K562 (cell line): ENCODE data around the gene TEX261. TPM values are rescaled to one million over a fixed set of nuclear protein-coding genes. Genes with fewer than 3 reads are reported as not detected.

Source experiments
- ATAC-seq: fragments of 200-7000 bp; cut with Tn5 transposase; 3 replicates; pipeline ENCODE4 v1.9.1; 2020; ENCODE audit warnings: moderate library complexity
- BruUV-seq: library from RNA; stranded (reverse); fragments of 400-500 nt; replicated peaks from 2 replicates; lab custom pipeline; 2021; lab: Mats Ljungman, UMichigan
- CTCF ChIA-PET: fragments of 300-600 bp; formaldehyde crosslinking; extraction: SDS; loops from one replicate; lab custom pipeline; 2021; ENCODE audit warnings: low intra/inter-chr PET ratio; lab: Yijun Ruan, JAX
- POLR2A ChIA-PET: fragments of 300-600, 350-650 bp; sonication (Branson Sonifier 250); formaldehyde crosslinking; extraction: SDS; loops from one replicate; lab custom pipeline; 2021; ENCODE audit warnings: antibody characterized with exemption, inconsistent platforms; lab: Yijun Ruan, JAX
- DNase-seq, 4 experiments: peaks; one replicate each; pipeline versions ENCODE4 v3.0.0 to v3.0.0-alpha.2; 2011 to 2018; ENCODE audit warnings: low spot score in 3 of 4, mixed read lengths in 3 of 4; ENCODE audit errors: extremely low read depth in 1 of 4
- FAIRE-seq: peaks from 2 replicates; lab custom pipeline; 2011; peaks lifted over from hg19 to GRCh38; lab: Jason Lieb, UNC
- H2AFZ ChIP-seq: 2 replicates; pipeline ENCODE4 v1.6.0; 2011; ENCODE audit warnings: low read depth, low read length, control low read depth, inconsistent platforms
- H3K27ac ChIP-seq: fragments of 200-600 bp; 3 replicates; pipeline ENCODE4 v1.8.0; 2011; ENCODE audit warnings: low read depth, mild to moderate bottlenecking, control low read depth, inconsistent platforms, low read length, moderate library complexity, mixed read lengths; ENCODE audit errors: extremely low read depth
- H3K27me3 ChIP-seq, 2 experiments: fragments of 300-600 bp in 1 of 2; 2 replicates in 1 of 2; 3 replicates in 1 of 2; pipeline versions ENCODE4 v1.6.0 to v1.8.0; 2011; ENCODE audit warnings: inconsistent platforms in 2 of 2, low read length in 2 of 2, mild to moderate bottlenecking in 1 of 2, mixed read lengths in 1 of 2, moderate library complexity in 1 of 2; ENCODE audit not compliant: control insufficient read depth in 2 of 2, insufficient read depth in 2 of 2
- H3K36me3 ChIP-seq: fragments of 300-600 bp; 3 replicates; pipeline ENCODE4 v1.8.0; 2011; ENCODE audit warnings: mild to moderate bottlenecking, low read length, inconsistent platforms; ENCODE audit not compliant: control insufficient read depth, insufficient read depth
- H3K4me1 ChIP-seq, 2 experiments: fragments of 200-600 bp in 1 of 2; replicated peaks in 1 of 2; 2 replicates in 1 of 2; 3 replicates in 1 of 2; pipeline versions ENCODE4 v1.5.1 to v1.8.0; 2011; ENCODE audit warnings: inconsistent platforms in 2 of 2, low read length in 2 of 2, mild to moderate bottlenecking in 1 of 2, mixed read lengths in 1 of 2, moderate library complexity in 1 of 2; ENCODE audit not compliant: control insufficient read depth in 2 of 2, insufficient read depth in 2 of 2
- H3K4me2 ChIP-seq: 2 replicates; pipeline ENCODE4 v1.6.1; 2011; ENCODE audit warnings: low read length, control low read depth, inconsistent platforms, mixed read lengths; ENCODE audit not compliant: insufficient read depth
- H3K4me3 ChIP-seq: fragments of 200-600 bp; sonication (generic), shearing (Covaris generic); 2 replicates; pipeline ENCODE4 v1.5.1; 2016; ENCODE audit warnings: control low read depth, inconsistent platforms
- H3K79me2 ChIP-seq: fragments of 200-600 bp; 3 replicates; pipeline ENCODE4 v1.8.0; 2011; ENCODE audit warnings: low read length, inconsistent platforms; ENCODE audit not compliant: control insufficient read depth, insufficient read depth
- H3K9ac ChIP-seq, 2 experiments: 2 replicates each; pipeline versions ENCODE4 v1.6.0 to v1.6.1; 2011; ENCODE audit warnings: low read depth in 2 of 2, low read length in 2 of 2, control low read depth in 1 of 2, inconsistent platforms in 1 of 2, mild to moderate bottlenecking in 1 of 2, mixed read lengths in 1 of 2; ENCODE audit not compliant: insufficient read depth in 1 of 2
- H3K9me1 ChIP-seq: one replicate; pipeline ENCODE4 v1.6.0; 2011; ENCODE audit warnings: inconsistent platforms, mild to moderate bottlenecking, low read length, moderate library complexity; ENCODE audit not compliant: control insufficient read depth, insufficient read depth
- H3K9me3 ChIP-seq: replicated peaks from 2 replicates; pipeline ENCODE4 v1.5.1; 2011; ENCODE audit warnings: low read depth, low read length, inconsistent platforms; ENCODE audit not compliant: control insufficient read depth, insufficient read depth
- H4K20me1 ChIP-seq: replicated peaks from 2 replicates; pipeline ENCODE4 v1.6.1; 2011; ENCODE audit warnings: low read length, inconsistent platforms, mixed read lengths; ENCODE audit not compliant: control insufficient read depth, insufficient read depth
- ETV6 ChIP-seq, 3 experiments: fragments of 150-350 bp in 1 of 3; sonication (generic) in 1 of 3; formaldehyde crosslinking in 1 of 3; IDR thresholded peaks; 2 replicates each; pipeline versions ENCODE4 v1.6.1 to v1.8.0; 2014 to 2022; ENCODE audit warnings: borderline replicate concordance in 2 of 3, low read depth in 2 of 3, antibody characterized with exemption in 1 of 3, low read length in 1 of 3, mild to moderate bottlenecking in 1 of 3, missing genetic modification reagents in 1 of 3
- FOXM1 ChIP-seq, 2 experiments: fragments of 450-650 bp in 1 of 2; sonication (generic) in 1 of 2; formaldehyde crosslinking in 1 of 2; IDR thresholded peaks; 2 replicates each; pipeline versions ENCODE4 v1.6.1 to v1.9.0; 2017 to 2022; ENCODE audit warnings: low read depth in 2 of 2, mild to moderate bottlenecking in 2 of 2, missing genetic modification reagents in 1 of 2, moderate library complexity in 1 of 2
- HDAC3 ChIP-seq: fragments of 450-650 bp; IDR thresholded peaks from 2 replicates; pipeline ENCODE4 v1.6.1; 2018; ENCODE audit warnings: borderline replicate concordance, mild to moderate bottlenecking, moderate library complexity; ENCODE audit not compliant: partially characterized antibody
- HNRNPK ChIP-seq: fragments of 200-400 bp; formaldehyde crosslinking; IDR thresholded peaks from one replicate; pipeline ENCODE4 v1.6.1; 2018; ENCODE audit warnings: mild to moderate bottlenecking, low read depth, low read length; ENCODE audit not compliant: poor library complexity, severe bottlenecking
- SMAD2 ChIP-seq: fragments of 150-350 bp; IDR thresholded peaks from 2 replicates; pipeline ENCODE4 v1.6.1; 2014; ENCODE audit warnings: low read depth, mild to moderate bottlenecking, low read length
- SRF ChIP-seq, 2 experiments: fragments of 250-450, 450-650 bp in 1 of 2; sonication (Bioruptor Pico) in 1 of 2; sonication (generic) in 1 of 2; formaldehyde crosslinking; IDR thresholded peaks; 2 replicates each; pipeline versions ENCODE4 v1.5.0 to v1.5.1; 2020 to 2022; ENCODE audit warnings: mild to moderate bottlenecking in 1 of 2, missing genetic modification reagents in 1 of 2
- TBL1XR1 ChIP-seq, 2 experiments: IDR thresholded peaks; 2 replicates each; pipeline ENCODE4 v1.6.1; 2012; ENCODE audit warnings: improper control_type of control experiment in 2 of 2, low read length in 2 of 2, mild to moderate bottlenecking in 1 of 2
- ZFP30 ChIP-seq: fragments of 250-450 bp; sonication (Bioruptor Pico); IDR thresholded peaks from 2 replicates; pipeline ENCODE4 v1.8.0; 2022; ENCODE audit warnings: moderate library complexity, mild to moderate bottlenecking, inconsistent platforms, borderline replicate concordance
- WGBS: fragments of 100-300 bp; shearing (Covaris generic); methylation state at CpG from one replicate; pipeline ENCODE4 v1.1.6; 2016; ENCODE audit warnings: low coverage, mixed read lengths; ENCODE audit not compliant: insufficient coverage; ENCODE audit errors: missing lambda C conversion rate; 5-methylcytosine and 5-hydroxymethylcytosine counted together
- in situ Hi-C: fragments of 300-500 bp; cut with MboI; formaldehyde crosslinking; loops from 4 replicates; pipeline ENCODE4 v1.15.0; 2018; ENCODE audit warnings: inconsistent platforms, mixed read lengths
- intact Hi-C: fragments of 100-400 bp; cut with micrococcal nuclease; formaldehyde crosslinking; loops from 2 replicates; pipeline ENCODE4 v1.14.2; 2022
- polyA plus RNA-seq, 8 experiments: library from polyadenylated mRNA; depleted of rRNA in 4 of 8; stranded (reverse) in 5 of 8; unstranded in 3 of 8; fragments of >200 nt; fragmentation: Nextera tagmentation in 2 of 8; fragmentation: Illumina TruSeq in 1 of 8; extraction: Ambion mirVana in 2 of 8; extraction: Trizol in 1 of 8; gene quantifications; 2 replicates each; pipeline versions ENCODE4 v1.2.1 to v1.2.3, GENCODE V29; 2011 to 2014; ENCODE audit warnings: inconsistent platforms in 1 of 8, missing spikeins in 1 of 8
- total RNA-seq, 7 experiments: library from RNA; depleted of rRNA in 6 of 7; stranded (reverse); fragments of >200 nt in 6 of 7; fragmentation: Illumina TruSeq in 2 of 7; extraction: Trizol in 2 of 7; gene quantifications; 2 replicates each; pipeline versions ENCODE4 v1.2.1 to v1.2.3, GENCODE V29; 2011 to 2021; ENCODE audit warnings: low replicate concordance in 1 of 7

The TEX261 gene
- total and polyA plus RNA-seq, 9 of the 15 experiments (the other 6 are each of a cell fraction or from before 2014, with no cell fraction given): 11.9 to 110 (median 51.9) TPM

DNA sequence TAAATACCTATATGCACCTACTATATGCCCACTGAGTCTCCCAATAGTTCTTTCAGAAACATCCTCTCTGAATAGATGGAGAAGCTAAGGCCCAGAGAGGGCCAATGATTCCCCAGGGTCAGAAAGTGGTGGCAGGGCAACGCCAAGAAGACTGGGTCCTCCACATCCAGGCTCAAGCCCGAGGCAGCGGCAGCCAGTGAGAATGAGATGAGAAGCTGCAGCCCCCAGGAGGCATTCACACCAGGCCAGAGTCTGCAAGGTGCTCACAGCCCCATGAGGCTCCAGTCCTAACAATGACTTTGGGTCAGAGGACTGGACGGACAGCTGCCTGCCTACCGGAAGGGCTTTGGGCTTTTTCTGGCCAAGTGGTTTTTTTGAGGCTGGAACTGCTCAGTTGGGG, 3.5 kb downstream of the TEX261 start:
- DNase-seq: peak in 1 of 4 experiments; percentile 2
- Histone ChIP-seq H4K20me1 (peaks cover 9% of the 10 kb centered on the region; the same call in 1 of the 2 replicates), H3K79me2 (peaks cover 20% of the 10 kb centered on the region), H3K36me3 (peaks cover 67% of the 10 kb centered on the region), H3K4me1 (peaks cover 12 to 22% of the 10 kb centered on the region in 2 experiments; a peak in 4 of 5 replicates), H3K4me3 (no peak overlapping the region), H3K4me2 (no peak overlapping the region), H3K27me3 (no peaks in the 10 kb centered on the region), H3K9me3 (no peaks in the 10 kb centered on the region; the same call in 1 of the 2 replicates), H3K27ac (no peak overlapping the region), H2AFZ (no peak overlapping the region), H3K9ac (no peak overlapping the region; a peak in 1 of 4 replicates), H3K9me1 (no peaks in the 10 kb centered on the region)
- BruUV-seq: no TSS peak
- no peak for ATAC-seq
- POLR2A ChIA-PET: interaction anchor here (0.7 to 1.8 kb wide), 2 partner anchors 17 to 448 kb away, joined by 3 to 4 read pairs; no protein-coding TSS in a partner anchor
- TF ChIP-seq SRF (CRISPR knock-in tag; IDR thresholded peaks at IDR 0.05) (no peak), SMAD2 (no peak), ZFP30 (CRISPR knock-in tag) (no peak), TBL1XR1 (IDR thresholded peaks at IDR 0.05; ENCODE audit: low read length in 2 of 2) (no peak), ETV6 (IDR thresholded peaks at IDR 0.05; ENCODE audit: borderline replicate concordance in 1 of 2, low read depth in 2 of 2, low read length in 1 of 2) (no peak), ETV6 (CRISPR knock-in tag; IDR thresholded peaks at IDR 0.05; ENCODE audit: borderline replicate concordance) (no peak), HNRNPK (no peak), HDAC3 (no peak), FOXM1 (IDR thresholded peaks at IDR 0.05; ENCODE audit: low read depth) (no peak), FOXM1 (CRISPR knock-in tag; IDR thresholded peaks at IDR 0.05; ENCODE audit: low read depth) (no peak)
- FAIRE-seq: no peak
- in situ Hi-C loops (no loop called here), intact Hi-C loops (loop anchor here (10.0 kb wide), 1 partner anchor 144 kb away; the partner anchor contains the start of genes MCEE and MPHOSPH10)
- 93% methylated on average over 5 of the region's 5 CpGs for WGBS
- CTCF ChIA-PET: no interaction called here
